GM21423 (cell line): ENCODE measurements around the gene ZNF391.
"Not testable (repeated sequence)": the region's sequence is repeated elsewhere in the genome, so short reads cannot be mapped to it uniquely, and the experiment has no call there.

Experiments used
- ATAC-seq: cut with Tn5 transposase; IDR thresholded peaks from one replicate; pipeline ENCODE4 v1.9.1; 2021; ENCODE audit warnings: mild to moderate bottlenecking, moderate library complexity; ENCODE audit not compliant: unreplicated experiment

The ZNF391 gene

DNA sequence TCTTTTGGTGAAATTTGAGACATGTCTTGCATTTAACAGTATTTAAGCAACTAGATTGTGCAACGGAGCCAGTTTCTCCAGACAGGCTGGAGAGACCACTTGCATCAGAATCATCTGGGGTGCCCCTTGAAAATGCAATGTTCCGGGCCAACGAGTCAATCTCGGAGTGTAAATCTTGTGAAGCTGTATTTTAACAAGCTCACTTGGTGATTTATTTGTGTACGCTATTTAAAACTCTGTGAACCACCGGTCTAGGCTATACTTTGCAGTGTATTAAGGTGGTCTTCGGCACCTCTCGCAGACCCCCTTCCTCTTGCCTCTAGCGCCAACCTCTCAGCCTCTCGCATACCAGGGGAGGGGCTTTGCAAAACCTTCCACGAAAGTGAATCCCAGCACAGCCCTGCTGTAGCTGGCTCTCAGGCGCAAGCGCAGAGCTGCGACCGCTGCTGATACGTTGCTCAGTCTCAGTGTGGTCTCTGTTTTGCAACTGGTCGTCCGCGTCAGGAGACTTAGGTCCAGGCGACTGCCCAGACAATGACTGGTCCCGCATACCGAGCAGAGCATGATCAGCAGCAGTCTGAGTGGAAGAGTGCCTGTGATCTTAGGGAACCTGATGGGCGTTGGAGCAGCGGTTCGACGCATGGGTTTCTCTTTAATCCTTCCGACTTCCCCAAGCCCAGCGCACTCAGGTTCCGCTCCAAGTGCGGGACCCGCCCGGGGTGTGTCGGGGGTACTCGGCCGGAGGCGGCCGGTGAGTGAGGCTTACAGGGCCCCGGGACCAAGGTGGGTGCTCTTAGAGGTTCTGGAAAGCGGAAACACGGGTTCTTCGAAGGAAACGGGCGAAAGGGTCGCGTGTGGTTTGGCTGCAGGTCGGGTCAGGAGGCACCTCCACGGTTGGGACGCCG lies at the start of gene ZNF391:
ZNF391 (plus strand) TSS at position 467 of the 905 bp plus-strand sequence. CDS start 11,612 bp downstream, outside the sequence.
- ATAC-seq = peak; percentile 80

DNA sequence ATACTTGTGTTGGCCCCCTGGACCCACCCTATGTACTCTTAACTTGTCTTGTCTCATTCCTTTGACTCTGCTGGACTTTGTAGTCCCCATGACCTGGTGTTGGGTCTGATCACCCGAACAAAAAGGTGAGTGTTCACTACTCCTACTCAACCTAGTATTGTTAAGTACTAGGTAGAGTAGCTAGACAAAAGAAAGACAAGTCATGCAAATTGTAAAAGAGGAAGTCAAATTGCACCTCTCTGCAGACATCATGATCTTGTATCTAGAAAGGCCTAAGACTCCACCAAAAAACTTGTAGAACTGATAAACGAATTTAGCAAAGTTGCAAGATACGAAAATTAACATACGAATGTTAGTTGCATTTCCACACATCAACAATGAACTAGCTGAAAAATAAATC lies 35.7 kb upstream of the ZNF391 start:
- ATAC-seq = no peak

DNA sequence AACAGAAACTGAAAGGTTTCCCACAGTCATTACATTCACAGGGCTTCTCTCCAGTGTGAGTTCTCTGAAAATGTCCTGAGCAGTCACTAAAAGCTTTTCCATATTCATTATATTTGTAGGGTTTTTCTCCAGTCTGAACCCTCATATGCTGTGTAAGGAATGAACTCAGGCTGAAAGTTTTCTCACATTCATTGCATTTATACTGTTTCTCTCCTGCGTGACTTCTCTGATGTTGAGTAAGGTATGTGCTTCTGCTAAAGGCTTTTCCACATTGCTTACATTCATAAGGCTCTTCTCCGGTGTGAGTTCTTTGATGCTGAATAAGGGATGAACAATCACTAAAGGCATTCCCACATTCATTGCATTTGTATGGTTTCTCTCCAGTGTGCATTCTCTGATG lies 29.8 kb upstream of the ZNF391 start:
- no peak for ATAC-seq

DNA sequence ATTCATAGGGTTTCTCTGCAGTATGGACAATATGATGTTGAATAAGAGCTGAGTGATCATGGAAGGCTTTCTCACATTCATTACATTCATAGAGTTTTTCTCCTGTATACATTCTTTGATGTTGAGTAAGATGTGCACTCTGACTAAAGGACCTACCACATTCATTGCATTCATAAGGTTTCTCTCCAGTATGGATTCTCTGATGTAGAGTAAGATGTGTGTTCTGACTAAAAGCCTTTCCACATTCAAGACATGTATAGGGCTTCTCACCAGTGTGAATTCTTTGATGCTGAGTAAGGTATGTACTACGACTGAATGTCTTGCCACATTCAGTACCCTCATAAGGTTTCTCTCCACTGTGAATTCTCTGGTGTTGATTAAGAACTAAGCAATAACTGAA lies 29.3 kb upstream of the ZNF391 start:
- ATAC-seq = no peak

DNA sequence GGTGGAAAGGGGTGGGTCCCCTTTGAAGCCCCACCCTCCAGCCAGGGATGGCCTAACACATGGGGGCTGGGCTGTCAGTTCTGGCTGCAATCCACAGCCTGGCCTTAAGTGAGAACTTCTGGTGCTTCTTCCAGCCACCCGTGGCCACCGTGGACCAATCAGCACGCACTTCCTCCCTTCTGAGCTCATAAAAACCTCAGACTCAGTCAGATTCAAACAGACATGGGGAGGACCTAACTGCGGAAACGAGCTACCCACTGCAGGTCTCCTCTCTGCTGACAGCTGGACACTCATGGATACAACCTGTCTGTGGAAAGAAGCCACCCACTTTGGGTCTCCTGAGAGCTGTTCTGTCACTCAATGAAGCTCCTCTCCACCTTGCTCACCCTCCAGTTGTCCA lies 20.4 kb upstream of the ZNF391 start:
- no peak for ATAC-seq

DNA sequence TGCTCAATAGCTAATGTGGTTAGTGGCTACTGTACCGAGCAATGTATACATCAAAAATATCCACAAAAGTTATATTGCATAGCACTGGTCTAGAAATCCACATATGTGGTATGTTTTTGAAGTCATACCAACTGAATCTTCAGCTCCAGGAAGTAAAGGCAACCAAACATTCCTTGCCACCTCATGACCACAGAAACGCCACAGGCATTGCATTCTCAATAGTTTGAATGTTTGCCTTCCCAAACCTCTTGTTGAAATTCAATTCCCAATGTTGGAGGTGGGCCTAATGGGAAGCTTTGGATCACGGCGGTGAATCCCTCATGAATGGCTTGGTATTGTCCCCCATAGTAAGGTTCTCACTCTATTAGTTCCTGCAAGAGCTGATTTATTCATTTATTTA lies 18.2 kb upstream of the ZNF391 start:
- ATAC-seq = no peak

DNA sequence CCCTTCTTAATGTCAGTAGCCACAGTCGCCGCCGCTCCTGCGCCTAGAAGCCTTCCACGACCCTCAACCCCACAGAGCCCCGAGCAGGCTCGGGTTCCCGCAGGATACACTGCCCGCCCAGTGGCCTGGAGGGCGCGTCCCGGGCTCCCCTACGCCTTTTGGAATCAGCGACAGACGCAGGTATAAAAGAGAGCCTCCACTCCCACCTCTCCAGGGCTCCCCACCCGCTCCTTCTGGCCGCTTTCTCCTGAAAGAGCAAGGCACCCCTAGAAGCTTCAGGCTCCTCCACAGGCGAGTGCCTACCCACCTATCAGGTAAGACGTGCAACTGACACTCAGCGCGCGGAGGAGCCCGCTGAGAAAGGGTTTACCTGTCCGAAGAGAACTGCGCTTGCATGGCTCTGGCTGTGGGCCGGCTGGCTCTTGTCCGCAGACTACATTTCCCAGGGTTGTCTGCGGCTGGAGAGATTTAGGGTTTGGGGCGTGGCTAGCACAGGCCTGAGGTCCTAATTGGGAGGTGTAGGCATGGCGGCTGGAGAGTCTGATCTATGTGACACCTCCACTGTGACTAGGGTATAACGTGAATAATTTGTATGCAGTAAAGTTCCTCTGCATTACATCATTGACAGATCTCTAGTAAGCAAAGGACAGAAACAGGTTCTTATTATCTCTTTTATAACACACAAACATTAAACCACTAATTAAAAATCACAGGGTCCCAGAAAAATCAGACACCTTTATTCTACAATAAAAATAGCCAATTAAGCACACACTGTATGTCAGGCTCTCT lies 13.5 kb upstream of the ZNF391 start:
- ATAC-seq = peak; percentile 70

DNA sequence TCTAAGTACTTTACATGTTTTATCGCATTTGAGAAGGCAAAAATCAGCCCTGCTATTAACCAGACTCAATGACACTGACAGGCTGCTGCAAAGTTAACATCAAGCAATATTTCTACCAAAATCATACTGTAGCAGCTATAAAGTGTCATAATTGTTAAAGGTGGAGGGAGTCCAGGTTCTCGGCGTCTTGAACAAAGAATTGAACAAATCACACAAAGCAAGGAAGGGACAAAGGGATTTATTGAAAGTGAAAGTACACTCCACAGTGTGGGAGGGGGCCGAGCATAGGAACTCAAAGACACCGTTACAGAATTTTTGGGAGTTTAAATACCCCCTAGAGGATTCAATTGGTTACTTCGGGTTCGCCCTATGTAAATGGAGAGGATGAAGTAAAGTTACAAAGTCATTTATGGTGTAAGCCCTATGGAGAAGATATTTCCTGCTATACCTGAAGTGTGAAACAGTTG lies 12.9 kb upstream of the ZNF391 start:
- ATAC-seq = no peak

DNA sequence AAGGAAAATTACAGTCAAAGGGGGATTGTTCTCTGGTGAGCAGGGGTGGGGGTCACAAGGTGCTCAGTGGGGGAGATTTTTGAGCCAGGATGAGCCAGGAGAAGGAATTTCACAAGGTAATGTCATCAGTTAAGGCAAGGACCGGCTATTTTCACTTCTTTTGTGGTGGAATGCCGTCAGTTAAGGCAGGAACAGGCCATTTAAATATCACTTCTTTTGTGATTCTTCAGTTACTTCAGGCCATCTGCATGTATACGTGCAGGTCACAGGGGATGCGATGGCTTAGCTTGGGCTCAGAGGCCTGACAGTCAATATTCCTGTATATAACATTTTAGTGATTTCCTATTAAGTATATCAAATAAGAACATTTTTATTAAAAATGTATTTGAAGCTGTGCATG lies 10.2 kb upstream of the ZNF391 start:
- not testable (repeated sequence) for ATAC-seq

DNA sequence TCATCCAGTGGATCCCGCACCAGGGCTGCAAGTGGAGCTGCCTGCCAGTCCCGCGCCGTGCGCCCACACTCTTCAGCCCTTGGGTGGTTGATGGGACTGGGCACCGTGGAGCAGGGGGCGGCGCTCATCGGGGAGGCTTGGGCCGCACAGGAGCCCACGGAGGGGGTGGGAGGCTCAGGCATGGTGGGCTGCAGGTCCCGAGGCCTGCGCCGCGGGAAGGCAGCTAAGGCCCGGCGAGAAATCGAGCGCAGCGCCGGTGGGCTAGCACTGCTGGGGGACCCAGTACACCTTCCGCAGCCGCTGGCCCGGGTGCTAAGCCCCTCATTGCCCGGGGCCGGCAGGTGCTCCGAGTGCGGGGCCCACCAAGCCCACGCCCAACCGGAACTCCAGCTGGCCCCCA lies 7.6 kb upstream of the ZNF391 start:
- ATAC-seq = not testable (repeated sequence)

DNA sequence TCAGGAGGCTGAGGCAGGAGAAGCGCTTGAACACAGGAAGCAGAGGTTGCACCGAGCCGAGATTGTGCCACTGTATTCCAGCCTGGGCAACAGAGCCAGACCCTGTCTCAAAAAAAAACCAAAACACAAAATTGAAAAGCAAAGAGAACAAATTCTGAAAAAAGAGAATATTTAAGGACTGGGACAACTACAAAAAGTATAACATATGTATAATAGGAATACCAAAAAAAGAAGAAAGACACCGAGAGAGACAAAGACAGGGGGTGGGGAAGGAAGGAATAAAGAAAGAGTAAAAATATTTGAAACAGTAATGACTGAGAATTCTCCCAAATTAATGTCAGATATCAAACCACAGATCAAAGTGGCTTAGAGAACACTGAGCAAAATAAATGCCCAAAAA lies 5.5 kb upstream of the ZNF391 start:
- ATAC-seq = no peak

DNA sequence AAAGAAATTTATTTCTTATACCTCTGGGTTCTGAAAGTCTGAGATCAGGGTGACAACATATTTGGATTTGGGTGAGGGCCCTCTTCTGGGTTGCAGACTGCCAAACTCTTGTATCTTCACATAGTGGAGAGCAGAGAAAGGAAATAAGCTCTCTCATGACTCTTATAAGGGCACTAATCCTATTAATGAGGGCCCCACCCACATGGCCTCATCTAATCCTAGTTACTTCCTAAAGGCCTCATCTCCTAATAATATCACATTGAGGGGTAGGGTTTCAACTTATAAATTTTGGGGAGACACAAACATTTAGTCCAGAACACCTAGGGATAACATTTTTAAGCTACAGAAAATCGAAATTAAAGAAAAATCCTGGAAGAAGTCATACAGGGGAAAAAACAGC lies 5.1 kb upstream of the ZNF391 start:
- no peak for ATAC-seq

DNA sequence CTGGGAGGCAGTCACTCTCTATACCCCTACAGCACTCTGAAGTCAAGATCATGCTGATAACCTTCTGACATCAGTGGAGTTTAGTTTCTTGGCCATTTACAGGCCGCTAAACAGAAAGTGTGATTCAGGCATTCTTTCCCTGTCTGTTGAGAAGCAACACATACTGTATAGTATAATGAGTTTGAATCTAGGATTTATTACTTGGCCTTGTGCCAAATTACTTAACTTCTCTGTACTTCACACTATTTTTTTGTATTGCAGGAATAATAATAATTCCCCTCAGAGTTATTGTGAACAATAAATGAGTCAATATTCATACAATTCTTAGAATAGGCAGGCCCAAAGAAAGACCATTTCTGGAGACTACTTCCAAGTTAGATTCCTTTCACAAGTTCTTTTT lies 4.1 kb downstream of the ZNF391 start:
- no peak for ATAC-seq

DNA sequence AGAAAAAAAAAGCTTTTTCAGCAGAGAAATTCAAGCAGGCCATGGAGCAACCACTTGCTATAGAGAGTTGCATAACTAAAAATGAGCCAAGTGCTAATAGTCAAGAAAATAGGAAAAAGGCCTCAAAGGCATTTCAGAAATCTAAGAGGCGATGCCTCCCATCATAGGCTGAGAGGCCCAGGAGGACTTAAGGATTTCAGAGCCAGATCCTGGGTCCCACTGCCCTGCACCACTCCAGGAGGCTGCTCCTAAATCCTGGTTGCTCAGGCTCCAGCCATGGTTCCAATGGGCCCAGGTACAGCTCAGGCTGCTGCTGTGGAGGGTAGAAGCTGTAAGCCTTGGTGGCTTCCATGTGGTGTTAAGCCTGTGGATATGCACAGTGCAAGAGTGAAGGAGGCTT lies 5.5 kb downstream of the ZNF391 start:
- ATAC-seq = no peak

DNA sequence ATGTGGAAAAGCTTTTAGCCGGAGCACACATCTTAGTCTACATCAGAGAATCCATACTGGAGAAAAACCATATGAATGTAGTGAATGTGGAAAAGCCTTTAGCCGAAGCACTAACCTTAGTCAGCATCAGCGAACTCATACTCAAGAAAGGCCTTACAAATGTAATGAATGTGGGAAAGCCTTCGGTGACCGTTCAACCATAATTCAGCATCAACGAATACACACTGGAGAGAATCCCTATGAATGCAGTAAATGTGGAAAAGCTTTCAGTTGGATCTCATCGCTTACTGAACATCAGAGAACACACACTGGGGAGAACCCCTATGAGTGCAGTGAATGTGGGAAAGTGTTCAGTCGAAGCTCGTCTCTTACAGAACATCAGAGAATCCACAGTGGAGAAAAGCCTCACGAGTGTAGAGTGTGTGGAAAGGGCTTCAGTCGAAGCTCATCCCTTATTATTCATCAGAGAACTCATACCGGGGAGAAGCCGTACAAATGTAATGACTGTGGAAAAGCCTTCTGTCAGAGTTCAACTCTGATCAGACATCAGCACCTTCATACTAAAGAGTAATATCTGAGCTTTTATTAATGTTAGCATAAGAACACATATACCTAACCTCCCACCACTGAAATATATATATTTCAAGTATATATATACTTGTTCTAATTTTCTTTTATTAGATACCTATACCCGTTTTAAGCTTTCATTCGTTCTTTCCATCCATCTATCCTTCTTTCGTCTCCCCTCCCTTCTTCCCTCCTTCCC lies 12.5 kb downstream of the ZNF391 start:
- no peak for ATAC-seq

DNA sequence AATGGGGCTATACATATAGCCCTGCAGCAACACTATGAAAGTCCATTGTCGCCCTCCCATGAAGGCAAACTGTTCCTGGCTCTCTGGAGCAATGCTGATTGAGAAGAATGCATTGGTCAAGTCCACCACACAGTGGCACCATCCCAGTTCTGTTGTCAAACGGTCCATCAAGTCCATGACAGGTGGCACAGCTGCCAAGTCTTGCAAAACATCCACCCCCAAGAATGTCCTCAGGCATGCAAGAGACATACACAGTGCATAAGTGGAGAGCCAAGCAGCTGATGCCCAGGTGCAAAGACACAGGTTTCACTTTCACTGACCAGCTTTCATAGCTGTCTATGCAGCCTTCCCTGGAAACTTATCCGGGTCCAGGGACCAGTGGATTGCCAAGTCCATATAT lies 17.5 kb downstream of the ZNF391 start:
- ATAC-seq = no peak

DNA sequence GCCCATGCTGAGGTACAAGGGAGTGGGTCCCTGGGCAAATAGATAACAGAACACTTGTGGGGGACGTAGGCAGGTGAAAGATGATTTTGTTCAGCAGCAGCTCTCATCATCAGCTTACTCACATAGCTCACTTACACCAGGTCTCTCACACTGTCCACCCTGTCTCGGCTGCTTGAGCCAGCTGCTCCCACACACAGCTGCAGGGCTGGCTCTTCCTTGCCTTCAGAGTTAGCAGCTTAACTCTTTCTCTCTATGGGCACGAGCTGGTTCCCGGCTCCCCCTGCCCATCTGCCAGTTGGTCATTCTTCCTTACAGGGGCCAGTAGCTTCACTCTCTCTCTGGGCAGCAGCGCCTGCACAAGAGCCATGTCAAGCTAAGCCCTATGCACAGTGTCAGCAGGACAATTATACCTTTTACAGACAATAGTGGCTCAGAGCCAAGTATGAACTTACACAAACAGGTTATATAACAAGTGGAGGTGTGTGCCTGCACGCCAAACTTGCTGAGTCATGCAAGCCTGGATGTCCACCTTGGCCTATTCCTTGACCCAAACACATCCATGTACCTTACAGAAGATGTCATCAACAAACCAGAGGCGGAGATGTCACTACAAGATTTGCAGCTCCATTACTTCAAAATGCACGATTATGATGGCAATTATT lies 18.7 kb downstream of the ZNF391 start:
- no peak for ATAC-seq

DNA sequence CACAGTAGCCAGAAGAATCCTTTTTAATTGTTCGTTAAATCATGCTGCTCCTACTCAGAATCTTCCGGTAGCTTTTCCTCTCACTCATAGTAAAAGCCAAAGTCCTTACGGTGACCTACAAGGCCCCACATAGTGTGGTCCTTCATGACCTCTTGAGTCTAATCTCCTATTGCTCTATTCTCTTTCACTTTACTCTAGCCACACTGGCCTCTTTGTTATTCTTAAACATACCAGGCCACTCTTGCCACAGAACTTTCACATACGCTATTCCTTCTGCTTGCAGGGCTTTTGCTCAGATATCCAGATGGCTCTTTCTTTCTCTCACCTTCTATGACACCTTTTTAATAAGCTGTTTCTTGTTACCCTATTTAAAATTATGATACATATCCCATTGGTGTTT lies 25.7 kb downstream of the ZNF391 start:
- ATAC-seq = no peak

DNA sequence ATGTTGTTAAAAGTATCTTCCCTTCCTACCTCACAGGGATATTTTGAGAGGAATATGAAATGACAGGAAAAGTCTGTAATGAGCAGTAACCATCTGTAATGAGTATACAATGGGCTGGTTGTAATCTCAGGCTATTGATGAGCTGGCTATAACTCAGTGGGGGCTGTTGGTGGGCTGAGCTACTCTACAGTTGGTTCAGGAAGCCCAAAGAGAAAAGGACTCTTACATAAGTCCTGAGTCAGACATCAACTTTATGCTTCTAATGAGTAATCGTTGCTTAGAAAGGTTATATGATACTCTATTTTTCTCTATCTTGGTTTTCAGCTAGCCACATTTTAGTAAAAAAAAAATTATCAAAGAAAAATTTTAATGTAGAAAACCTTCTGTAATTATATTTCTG lies 26.4 kb downstream of the ZNF391 start:
- ATAC-seq = no peak

DNA sequence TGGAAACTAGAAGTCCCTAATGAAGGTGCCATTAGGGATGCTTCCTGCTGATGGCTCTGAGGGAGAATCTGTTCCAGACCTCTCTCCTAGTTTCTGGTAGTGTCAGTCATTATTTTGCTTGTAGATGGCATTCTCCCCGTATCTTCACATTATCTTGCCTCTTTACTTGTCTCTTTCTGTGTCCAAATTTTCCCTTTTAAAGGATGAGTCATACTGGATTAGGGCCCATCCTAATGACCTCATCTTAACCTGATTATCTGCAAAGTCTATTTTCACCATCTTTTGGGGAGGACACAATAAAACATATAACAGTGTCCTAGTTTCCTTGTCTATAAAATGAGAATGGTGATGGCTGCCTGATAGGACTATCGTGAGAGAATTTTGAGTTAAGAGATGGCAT lies 27.3 kb downstream of the ZNF391 start:
- no peak for ATAC-seq

DNA sequence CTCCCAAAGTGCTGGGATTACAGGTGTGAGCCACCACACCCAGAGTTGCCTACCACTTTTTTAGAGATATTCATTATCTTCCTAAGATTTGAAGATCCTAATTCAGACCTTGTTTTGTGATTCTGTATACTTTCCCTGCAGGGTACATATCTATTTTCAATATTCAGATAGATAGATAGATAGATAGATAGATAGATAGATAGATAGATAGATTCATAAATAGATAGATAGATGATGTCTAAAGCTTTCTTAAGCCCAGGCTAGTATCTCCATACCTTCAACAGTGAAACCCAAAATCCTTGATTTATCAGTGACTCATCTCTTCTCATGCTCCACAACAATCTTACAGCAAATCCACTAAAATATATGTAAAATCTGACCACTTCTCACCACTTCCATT lies 30.8 kb downstream of the ZNF391 start:
- ATAC-seq = no peak
